RWPE2 (cell line): ENCODE results near the gene FER.
"Not testable (repeated sequence)": the region's sequence is repeated elsewhere in the genome, so short reads cannot be mapped to it uniquely, and the experiment has no call there.

Experiments
- ATAC-seq: fragments of 200-7000 bp; cut with Tn5 transposase; 3 replicates; pipeline ENCODE4 v1.9.1; 2021; ENCODE audit warnings: low read depth
- DNase-seq: peaks from one replicate; pipeline ENCODE4 v3.0.0-alpha.2; 2020; ENCODE audit warnings: low spot score
- H3K27ac ChIP-seq: fragments of 450-650 bp; 2 replicates; pipeline ENCODE4 v1.5.1; 2017; ENCODE audit warnings: mild to moderate bottlenecking; ENCODE audit not compliant: poor library complexity, severe bottlenecking
- H3K27me3 ChIP-seq: fragments of 250-450 bp; sonication (Bioruptor Pico); 2 replicates; pipeline ENCODE4 v1.5.1; 2021; ENCODE audit warnings: mild to moderate bottlenecking, moderate library complexity; ENCODE audit not compliant: insufficient read depth, poor library complexity, severe bottlenecking
- H3K36me3 ChIP-seq: fragments of 250-450 bp; sonication (Bioruptor Pico); 2 replicates; pipeline ENCODE4 v1.5.1; 2020; ENCODE audit warnings: low read depth, mild to moderate bottlenecking, moderate library complexity
- H3K4me1 ChIP-seq: fragments of 250-450 bp; sonication (Bioruptor Pico); 2 replicates; pipeline ENCODE4 v1.5.1; 2021; ENCODE audit warnings: mild to moderate bottlenecking, moderate library complexity; ENCODE audit not compliant: insufficient read depth, poor library complexity, severe bottlenecking
- H3K4me3 ChIP-seq: fragments of 250-450 bp; sonication (Bioruptor Pico); 2 replicates; pipeline ENCODE4 v1.5.1; 2021; ENCODE audit warnings: mild to moderate bottlenecking, moderate library complexity; ENCODE audit not compliant: severe bottlenecking
- H3K9me3 ChIP-seq: fragments of 250-450 bp; sonication (Bioruptor Pico); 2 replicates; pipeline ENCODE4 v1.5.1; 2021; ENCODE audit warnings: mild to moderate bottlenecking, moderate library complexity; ENCODE audit not compliant: severe bottlenecking
- TF ChIP-seq, protein P1 (sequence below): fragments of 450-650 bp; IDR thresholded peaks from one replicate; pipeline ENCODE4 v1.5.1; 2017; ENCODE audit warnings: mild to moderate bottlenecking, moderate library complexity; ENCODE audit not compliant: poor library complexity, severe bottlenecking

The FER gene

DNA sequence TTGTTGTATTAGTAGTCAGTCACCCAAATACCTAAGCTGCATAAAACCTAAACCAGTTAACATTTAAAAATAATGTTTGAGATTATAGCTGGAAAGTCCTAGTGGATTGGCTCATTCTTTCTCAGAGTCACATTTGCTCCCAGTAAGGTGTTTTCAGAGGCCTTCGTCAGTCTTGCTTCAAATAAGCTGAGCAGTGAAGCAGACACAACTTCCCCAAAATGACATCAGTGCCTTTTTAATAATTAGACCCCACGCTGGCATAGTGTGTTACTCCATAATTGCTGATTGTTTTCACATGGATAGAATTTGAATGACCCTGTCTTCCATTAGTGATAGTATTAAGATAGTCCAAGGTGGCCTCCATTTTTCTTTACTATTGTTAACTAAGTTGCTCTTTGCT lies 416.3 kb downstream of the FER start:
- TF ChIP-seq, protein P1, sequence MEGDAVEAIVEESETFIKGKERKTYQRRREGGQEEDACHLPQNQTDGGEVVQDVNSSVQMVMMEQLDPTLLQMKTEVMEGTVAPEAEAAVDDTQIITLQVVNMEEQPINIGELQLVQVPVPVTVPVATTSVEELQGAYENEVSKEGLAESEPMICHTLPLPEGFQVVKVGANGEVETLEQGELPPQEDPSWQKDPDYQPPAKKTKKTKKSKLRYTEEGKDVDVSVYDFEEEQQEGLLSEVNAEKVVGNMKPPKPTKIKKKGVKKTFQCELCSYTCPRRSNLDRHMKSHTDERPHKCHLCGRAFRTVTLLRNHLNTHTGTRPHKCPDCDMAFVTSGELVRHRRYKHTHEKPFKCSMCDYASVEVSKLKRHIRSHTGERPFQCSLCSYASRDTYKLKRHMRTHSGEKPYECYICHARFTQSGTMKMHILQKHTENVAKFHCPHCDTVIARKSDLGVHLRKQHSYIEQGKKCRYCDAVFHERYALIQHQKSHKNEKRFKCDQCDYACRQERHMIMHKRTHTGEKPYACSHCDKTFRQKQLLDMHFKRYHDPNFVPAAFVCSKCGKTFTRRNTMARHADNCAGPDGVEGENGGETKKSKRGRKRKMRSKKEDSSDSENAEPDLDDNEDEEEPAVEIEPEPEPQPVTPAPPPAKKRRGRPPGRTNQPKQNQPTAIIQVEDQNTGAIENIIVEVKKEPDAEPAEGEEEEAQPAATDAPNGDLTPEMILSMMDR, result no peak
- Histone ChIP-seq H3K27me3 (no peaks in the 10 kb centered on the region), H3K9me3 (no peaks in the 10 kb centered on the region), H3K27ac (no peak overlapping the region), H3K36me3 (no peaks in the 10 kb centered on the region), H3K4me1 (peaks cover 3% of the 10 kb centered on the region), H3K4me3 (no peak overlapping the region)
- ATAC-seq, result no peak
- DNase-seq, result no peak

DNA sequence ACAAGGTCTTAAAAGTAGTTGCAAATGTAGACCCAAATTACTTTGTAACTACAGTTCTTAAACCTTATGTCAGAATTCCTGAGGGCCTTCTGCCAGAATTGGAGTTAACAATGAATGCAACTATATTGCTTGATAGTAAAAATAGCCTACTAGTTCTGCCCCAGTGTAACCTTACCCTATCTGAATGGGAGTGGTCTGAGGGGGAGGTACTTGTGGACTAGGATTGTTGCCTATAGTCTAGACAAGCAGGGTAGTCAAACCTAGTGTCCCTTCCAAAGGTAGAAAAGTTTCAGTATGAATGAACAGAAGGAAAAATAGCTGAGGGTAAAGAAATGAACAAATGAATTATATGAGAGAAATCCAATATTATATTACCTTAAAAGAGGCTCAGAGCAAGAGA lies 419.9 kb downstream of the FER start:
- Histone ChIP-seq H3K27me3 (no peaks in the 10 kb centered on the region), H3K4me3 (no peak overlapping the region), H3K36me3 (no peaks in the 10 kb centered on the region), H3K9me3 (no peaks in the 10 kb centered on the region), H3K27ac (no peak overlapping the region), H3K4me1 (no peaks in the 10 kb centered on the region)
- DNase-seq (no peak), ATAC-seq (no peak)
- TF ChIP-seq, protein P1, result no peak

DNA sequence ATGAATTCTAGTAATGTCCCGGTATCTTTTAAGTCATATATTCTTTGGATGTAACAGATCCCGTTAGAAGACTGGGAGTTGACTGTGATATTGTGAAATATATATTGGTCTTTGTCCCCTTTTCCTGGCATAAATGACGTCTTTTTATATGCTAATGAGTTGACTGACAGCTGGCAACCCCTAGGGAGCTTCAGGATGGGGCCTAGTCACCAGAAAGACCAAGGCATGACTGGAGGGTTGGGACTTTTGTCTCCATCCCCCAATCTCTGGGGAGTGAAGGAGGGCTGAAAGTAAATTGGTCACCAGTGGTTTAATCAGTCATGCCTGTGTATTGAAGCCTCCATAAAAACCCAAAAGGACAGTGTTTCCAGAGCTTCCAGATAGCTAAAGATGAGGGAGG lies 420.5 kb downstream of the FER start:
- no peak for DNase-seq
- TF ChIP-seq, protein P1, result no peak
- H3K36me3 ChIP-seq, result no peaks in the 10 kb centered on the region
- no peak for ATAC-seq
- no peaks in the 10 kb centered on the region for H3K27me3 ChIP-seq
- H3K4me3 ChIP-seq, result no peak overlapping the region
- H3K4me1 ChIP-seq, result no peaks in the 10 kb centered on the region
- H3K9me3 ChIP-seq, result no peaks in the 10 kb centered on the region
- H3K27ac ChIP-seq, result no peak overlapping the region

DNA sequence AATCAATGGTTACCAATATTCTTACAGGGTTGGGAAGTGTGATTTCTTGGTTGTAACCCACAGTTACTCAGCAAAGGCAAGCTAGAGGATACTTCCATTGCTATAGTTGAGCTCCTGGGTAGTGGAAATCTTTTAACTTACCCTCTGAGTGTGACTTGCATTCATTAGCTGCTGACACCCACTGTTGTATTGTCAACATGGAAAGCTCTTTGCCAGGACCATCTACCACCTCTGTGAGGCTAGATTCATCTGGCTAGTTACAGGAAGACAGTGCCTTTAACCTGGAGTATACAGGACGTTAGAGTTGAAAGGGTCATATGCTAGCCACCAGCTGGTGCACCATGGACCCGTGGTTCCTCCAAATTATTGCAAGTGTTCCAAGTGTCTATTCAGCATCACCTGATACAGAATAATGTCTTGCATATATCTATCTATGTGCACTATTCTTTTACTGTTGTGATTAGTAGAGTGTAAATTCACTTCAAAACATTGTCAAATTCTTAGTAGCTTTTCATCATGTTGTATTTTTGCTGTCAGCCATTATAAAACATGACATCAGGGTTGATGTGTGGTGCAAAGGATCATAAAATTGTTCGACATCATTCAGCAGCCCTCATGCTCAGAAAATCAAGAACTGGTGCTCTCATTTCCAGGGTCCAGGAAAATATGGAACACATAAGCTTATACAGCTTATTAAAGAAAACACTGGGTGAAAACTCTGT lies 423.1 kb downstream of the FER start:
- TF ChIP-seq, protein P1, result no peak
- ATAC-seq (no peak), DNase-seq (no peak)
- Histone ChIP-seq H3K27me3 (no peaks in the 10 kb centered on the region), H3K9me3 (no peaks in the 10 kb centered on the region), H3K4me1 (no peaks in the 10 kb centered on the region), H3K27ac (no peak overlapping the region), H3K4me3 (no peak overlapping the region), H3K36me3 (no peaks in the 10 kb centered on the region)

DNA sequence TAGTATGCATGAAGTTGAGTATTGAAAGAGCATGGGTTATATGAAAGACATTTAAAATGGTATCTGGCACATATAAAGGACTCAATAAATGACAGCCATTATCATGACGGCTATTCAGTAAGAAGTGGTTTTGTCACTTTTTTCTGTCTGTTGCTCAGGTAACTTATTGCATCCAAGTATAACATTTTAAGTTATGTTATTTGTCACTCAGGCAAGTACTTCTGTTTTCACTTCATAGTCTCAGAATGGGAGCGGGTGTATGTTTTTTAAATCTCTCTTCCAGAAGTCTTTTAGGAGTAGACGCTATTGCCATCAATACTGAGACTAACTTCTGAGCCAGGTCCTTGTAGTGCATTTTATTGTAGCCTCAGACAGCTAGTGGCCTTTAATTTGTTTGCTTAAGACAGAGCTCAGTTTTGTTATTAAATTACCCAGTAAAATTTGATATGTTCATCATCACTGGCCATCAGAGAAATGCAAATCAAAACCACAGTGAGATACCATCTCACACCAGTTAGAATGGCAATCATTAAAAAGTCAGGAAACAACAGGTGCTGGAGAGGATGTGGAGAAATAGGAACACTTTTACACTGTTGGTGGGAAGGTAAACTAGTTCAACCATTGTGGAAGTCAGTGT lies 423.9 kb downstream of the FER start:
- H3K4me3 ChIP-seq, H3K4me1 ChIP-seq, H3K27ac ChIP-seq, DNase-seq, H3K9me3 ChIP-seq, H3K27me3 ChIP-seq, ATAC-seq, H3K36me3 ChIP-seq: not testable (repeated sequence)
